ENCODE data around the gene BATF2. TPM values are rescaled to one million over a fixed set of nuclear protein-coding genes. Genes with fewer than 3 reads are reported as not detected.
"Not testable (repeated sequence)": the region's sequence is repeated elsewhere in the genome, so short reads cannot be mapped to it uniquely, and the experiment has no call there.

The BATF2 gene
- total RNA-seq, 1 experiment from 2014 or later = 1.6 TPM

DNA sequence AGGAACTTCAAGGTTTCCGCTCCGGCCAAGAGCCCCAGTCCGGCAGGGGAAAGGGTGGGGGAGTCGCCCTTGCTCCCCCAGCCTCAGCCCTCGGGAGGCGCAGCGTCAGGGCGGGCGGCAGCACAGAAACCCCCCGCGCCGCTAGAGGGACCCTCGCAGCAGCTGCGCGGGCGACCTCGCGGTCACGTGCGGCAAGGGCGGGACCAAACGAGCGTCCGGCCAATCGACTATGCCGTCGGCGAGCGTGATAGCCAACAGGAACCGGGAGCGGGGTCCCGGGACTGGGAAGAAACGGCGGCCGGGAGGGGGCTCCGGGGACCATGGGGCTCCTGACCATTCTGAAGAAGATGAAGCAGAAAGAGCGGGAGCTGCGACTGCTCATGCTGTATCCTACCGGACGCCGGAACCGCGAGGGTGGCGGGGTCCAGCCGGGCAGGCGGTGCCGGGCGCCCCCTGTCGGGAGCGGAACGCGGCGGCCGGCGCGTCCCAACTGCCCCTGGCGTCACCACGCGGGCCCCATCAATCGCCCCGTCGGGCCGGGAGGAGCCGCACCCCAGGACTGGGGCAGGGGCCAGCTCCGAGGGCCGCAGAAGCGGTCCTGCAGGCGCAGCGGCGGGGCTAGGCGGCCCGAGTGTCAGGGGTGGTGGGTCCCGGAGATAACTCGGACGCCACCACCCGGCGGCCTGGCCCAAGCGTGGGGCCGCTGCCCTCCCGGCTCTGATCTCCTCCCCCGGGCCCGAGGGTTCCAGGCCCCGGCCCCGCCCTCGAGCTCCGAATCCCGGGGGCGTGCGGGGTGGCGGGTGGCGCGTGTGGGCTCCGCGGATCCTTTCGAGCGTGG is 17.3 kb upstream of the BATF2 start, which contains the start of gene ARL2:
TSS of gene ARL2 (plus strand) at position 273 of the 838 bp plus-strand sequence. CDS start at position 321, 48 bp downstream.
- DNase-seq (ENCODE audit: low spot score) = peak; percentile 91

DNA sequence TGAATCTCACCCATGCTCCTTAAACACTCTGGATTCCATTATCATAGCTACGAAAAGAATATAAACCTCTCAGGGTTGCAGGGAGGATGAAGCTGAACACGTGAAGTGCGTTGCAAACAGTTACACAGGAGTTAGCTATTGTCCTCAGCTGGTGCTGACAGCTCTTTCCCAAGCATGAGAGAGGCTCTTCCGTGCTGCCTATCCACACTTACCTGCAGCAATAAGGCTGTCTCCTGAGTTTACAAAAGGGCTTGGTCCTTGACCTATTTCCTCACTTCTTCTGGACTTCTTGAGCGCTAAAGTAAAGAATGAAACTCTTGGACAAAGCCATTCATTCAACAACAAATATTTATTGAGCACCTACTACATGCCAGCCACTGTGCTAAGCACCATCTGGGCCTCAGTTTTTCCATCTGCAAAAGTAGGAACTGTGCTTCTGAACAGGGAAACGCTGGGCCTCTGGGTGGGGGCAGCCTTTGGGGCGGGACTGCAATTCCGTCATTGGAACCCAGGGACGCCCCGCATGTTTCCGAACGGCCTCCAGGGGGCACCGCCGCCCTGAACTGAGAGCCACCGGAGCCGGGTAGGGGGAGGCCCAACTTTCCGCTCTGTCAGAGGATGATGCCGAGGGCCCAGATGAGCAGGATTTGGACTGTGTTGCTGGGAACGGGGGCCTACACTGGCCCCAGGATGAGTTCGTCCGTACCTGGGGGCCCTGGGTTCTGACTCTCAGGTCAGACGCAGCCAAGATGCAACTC is 16.5 kb upstream of the BATF2 start:
- DNase-seq (ENCODE audit: low spot score) = peak; percentile 94

DNA sequence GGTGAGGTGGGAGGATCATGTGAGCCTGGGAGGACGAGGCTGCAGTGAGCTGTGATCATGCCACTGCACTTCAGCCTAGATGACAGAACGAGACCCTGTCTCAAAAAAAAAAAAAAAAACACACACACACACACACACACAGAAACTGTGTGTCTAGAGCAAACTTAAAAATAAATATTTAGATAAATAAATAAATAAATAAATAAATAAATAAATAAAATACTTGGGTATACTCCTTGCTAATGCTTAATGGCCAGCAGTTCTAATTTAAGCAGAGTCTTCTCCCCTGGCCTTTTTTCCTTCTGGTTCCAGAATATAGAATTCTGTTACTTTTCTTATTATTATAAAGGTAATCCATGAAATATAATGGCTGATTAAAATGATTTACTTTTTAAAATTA is 12.1 kb upstream of the BATF2 start:
- no peak for DNase-seq (ENCODE audit: low spot score)

DNA sequence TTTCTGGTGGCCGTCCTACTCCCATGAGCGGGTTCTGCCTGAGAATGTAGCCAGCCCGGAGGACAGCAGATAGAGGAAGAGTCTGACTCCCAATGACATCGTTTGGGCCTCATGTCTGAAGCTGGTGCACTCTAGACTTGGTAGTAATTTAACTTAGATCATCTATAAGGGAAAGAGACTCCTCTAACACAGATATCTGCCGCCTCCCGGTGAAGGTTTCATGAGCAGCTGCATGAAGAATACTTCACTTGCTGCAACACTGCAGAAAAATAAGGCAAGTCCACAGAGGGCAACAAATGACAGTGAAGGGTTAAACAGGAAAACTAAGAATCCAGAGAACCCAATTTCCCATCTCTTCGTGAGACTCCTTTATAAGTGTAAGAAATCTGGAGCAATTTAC is 11.2 kb upstream of the BATF2 start:
- no peak for DNase-seq (ENCODE audit: low spot score)

DNA sequence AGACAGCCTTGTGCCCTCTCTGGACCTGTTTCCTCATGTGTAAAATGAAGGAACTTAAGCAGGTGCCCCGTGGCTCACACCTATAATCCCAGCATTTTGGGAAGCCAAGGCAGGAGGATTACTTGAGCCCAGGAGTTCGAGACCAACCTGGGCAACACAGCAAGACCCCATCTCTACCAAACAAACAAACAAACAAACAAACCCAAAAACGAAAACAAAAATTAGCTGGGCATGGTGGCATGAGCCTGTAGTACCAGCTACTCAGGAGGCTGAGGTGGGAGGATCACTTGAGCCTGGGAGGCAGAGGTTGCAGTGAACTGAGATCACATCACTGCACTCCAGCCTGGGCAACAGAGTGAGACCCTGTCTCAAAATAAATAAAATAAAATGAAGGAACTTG is 7.2 kb upstream of the BATF2 start:
- DNase-seq (ENCODE audit: low spot score) = not testable (repeated sequence)

DNA sequence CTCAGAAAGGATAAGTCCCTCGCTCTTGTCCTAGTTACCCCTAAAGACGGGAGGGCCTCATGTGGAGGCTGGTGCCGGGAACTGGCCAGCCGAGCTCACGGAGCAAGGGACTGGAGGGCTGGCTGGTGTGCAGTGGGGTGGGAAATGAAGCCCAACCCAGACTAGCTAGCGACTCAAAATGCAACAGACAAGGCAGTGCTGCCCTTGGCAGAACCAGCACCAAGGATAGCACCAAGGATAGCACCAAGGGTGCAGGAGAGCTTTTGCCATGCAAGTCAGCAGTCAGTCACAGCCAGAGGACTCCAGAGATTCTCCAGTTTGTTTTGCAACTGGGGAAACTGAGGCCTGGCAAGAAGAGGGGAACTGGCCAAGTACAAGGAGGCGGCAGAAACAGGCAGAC is 6.5 kb upstream of the BATF2 start:
- no peak for DNase-seq (ENCODE audit: low spot score)

DNA sequence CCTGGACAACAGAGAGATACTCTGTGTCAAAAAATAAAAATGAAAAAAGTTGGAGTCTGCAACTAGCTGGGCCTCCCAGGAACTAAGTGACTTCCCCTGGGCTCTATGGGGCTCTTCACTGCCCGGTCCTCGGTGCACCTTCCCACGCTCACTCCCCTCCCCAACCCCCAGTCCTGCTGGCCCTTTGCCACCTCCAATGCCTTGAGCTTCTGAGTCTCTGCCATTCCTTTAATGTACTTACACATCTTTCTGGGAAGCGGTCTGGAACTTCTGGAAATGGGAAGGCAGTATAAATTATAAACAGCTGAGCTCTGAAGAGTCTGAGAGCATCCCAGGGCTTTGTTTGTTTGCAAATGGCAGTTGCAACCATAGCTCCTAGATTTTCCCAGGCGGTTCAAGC is 5.9 kb upstream of the BATF2 start:
- DNase-seq (ENCODE audit: low spot score) = no peak

DNA sequence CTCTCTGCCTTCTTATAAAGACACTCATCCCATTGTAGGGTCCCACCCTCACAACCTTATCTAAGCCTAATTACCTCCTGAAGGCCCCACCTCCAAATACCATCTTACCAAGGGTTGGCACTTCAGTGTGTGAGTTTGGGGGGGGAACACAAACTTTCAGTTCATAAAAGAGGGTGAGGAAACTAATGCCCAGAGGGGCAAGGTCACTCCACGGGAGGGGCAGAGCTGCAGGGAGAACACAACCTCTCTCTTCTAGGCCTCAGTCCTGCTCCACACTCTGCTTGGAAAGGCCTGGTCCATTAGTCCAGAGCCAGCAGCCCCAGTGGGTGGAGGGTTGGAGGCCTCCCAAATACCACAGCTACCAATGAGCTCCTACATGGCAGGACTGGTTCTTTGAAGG is 2.7 kb upstream of the BATF2 start:
- no peak for DNase-seq (ENCODE audit: low spot score)

DNA sequence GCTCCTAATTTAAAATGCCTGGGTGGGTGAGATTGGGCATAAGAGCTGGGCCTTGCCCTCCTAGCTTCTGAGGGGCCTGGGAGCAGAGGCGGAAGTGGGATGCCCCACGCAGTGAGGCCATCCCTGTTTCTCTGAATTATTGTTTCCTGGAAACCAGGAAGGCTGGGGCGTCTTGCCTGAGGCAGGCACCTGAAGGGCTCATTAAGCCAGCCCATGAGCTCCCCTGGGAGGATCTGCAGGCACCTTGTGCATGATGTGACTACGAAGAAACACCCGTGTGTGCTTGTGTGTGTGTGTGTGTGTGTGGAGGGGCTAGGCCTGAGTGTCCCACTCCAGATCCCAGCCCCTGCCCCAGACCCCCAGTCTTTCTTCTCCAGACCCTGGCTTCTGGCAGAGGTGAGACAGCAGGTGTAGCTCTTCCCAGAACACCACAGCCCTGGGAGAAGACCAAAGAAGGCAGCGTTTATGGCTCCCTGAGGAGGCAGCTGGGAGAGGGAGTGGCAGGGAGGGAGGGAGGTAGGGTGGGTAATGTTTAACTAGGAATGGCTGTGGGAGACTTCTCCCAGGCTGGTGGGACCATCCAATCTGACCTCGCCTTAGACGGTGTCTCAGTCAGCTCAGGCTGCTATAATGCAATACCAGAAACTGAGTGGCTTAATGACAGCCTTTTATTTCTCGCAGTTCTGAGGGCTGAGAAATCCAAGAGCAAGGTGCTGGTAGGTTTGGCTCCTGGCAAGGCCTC is 2.1 kb upstream of the BATF2 start:
- DNase-seq (ENCODE audit: low spot score) = peak; percentile 68

DNA sequence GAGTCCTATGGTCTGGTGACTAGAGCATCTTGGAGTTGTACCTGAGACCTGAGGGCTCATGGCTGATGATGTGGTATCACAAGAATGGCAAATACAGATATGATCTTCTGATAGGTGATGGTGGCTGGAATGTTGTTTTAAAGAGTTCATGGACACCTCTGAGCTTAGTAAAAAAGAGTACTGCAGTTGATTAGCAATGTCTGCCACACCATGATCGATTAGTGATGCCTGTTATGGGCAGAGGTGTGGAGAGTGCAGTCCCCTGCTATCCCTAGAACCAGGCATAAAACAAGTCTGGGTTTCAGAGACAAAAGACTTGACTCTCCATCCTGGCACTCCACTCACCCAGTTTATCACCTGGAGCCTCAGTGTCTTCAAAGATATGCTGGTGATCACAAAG is 1.4 kb upstream of the BATF2 start:
- DNase-seq (ENCODE audit: low spot score) = peak; percentile 38

DNA sequence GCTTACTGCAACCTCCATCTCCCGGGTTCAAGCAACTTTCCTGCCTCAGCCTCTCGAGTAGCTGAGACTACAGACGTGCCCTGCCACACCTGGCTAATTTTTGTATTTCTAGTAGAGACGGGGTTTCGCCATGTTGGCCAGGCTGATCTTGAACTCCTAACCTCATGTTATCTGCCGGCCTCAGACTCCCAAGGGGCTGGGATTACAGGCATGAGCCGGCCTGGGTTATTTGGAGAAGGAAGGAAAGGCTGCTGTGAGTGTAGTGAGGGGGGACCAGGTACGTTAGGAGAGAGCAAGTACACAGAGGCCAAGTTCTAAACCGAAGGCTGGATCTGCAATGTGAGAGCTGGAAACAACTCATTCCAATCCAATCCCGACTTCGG is 453 bp downstream of the BATF2 start:
- no peak for DNase-seq (ENCODE audit: low spot score)

DNA sequence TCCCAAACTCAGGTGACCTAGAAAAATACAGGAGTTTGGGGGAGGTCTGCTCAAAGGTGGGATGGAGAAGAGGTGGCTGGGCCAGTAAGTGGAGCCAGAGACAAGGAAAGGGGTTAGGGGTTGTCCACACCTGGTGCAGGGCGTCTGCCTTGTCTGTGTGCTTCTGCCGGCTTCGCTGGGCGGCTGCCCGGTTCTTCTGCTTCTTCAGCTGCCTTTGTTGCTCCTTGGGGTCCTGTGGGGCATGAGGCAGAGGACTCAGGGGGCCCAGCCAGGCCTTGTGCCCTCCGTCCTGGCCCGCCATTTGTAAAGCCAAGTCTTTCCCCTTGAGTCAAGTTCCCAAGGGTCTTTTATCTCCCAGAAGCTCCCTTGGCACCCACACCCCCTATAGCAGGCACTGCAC is 2.5 kb downstream of the BATF2 start:
- no peak for DNase-seq (ENCODE audit: low spot score)

DNA sequence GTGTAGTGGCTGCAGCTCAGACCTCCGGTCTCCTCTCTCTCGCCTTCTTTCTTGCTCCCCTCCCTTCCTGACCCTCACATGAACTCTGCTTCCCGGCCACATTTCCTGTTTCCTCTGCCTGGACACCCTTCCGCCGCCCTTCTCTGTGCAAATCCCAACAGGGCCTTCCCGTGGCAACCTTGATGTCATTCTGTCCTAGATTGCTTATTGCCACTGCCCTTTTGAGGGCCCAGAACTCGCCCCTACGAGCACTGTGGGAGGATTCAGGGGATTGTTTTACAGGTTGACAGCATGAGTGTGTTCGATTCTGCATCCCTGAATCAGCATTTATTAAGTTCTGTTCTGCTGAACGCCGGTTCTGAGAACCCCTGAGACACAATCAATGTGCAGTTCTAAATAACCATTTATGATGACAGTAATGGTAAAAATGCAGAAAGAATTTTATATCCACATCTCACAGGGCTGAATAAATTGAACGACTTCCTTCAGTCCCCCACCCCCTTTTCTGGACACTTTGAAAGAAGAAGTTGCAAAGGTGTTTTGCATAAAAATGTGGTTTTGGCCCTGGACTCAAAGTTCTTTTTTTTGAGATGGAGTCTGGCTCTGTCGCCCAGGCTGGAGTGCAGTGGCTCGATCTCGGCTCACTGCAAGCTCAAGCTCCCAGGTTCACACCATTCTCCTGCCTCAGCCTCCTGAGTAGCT is 6.4 kb downstream of the BATF2 start:
- DNase-seq (ENCODE audit: low spot score) = peak; percentile 76

DNA sequence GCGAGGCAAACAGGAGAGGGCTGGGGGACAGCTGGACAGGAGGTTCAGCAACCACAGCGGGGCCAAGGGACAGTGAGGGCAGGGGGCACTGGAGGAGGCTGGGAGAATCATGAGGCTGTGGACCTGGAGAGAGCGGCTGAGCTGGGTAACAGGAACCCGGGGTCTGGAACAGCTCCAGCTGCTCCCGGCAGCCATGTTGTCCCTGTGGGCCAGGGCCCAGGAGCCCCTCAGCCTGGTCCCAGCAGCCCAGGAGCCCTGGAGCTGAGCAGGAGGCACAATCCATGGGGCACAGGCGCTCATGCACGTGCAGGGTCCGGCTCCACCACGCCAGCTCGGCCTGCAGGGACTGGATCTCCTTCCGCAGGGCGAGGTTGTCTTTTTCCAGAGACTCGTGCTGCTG is 7.4 kb downstream of the BATF2 start:
- no peak for DNase-seq (ENCODE audit: low spot score)

DNA sequence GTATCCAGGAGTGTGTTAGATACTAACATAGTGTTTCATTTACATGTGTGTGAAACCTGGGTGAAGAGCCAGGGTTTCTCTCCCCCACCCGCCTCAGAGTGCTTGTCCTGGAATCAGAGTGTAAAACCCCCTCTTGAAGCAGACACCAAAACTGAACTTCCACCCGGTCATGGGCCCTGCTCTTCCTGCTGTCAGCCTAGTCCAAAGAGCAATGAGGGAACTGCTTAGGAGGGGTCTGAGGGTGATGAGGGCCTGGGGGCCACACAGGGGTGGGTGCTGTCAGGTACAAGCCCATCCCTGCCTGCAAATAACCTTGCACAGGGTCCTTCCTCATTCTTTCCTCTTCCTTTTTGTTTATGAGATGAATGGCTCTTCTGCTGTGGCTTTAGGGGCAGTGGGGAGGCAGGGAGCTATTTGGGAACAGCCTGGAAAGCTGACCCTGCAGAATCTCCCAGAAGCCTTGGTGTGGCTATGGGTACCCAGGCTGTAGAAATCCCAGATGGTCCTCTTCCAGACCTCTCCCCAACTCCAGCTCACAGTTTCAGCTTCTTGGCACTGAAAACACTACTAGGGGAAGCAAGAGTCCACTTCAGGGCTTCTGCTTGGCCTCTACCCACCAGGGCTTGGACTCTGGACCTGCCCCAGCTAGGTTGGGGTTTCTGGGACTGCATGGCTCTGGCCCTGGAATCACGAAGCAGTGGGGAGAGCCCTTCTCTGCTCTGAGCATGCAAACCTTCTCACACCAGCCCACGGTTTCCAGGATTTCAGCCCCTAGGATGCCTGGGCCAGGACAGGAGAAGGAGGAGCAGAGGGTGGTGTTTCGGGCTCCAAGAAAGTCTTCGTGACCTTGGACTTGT is 8.5 kb downstream of the BATF2 start:
- DNase-seq (ENCODE audit: low spot score) = no peak

DNA sequence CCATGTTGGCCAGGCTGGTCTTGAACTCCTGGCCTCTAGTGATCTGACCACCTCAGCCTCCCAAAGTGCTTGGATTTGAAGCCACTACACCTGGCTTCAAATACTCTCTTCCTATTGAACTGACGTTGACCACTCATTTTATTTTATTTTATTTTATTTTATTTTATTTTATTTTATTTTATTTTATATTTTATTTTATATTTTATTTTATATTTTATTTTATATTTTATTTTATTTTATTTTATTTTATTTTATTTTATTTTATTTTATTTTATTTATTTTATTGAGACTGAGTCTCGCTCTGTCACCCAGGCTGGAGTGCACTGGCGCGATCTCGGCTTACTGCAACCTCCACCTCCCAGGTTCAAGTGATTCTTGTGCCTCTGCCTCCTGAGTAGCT is 13.4 kb downstream of the BATF2 start:
- DNase-seq (ENCODE audit: low spot score) = not testable (repeated sequence)

DNA sequence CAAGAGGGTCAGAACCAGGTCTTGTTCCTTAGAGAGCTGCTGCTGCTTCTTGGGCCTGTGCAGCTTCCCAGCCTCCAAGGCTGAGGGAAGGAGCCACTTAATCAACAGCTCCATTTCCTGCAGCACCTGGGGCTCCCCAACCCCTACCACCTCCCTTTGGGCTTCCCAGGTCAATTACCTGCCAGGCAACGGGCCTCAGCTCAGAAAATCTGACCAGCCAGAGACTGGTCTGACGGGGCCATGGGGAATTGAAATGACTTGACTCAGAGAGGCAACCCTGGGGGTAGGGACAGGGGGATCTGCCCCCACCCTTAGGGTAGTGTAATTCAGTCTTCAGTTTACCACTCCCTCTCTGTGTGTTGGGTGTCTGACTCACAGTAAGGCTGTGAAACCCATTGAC is 20.1 kb downstream of the BATF2 start:
- DNase-seq (ENCODE audit: low spot score) = no peak

DNA sequence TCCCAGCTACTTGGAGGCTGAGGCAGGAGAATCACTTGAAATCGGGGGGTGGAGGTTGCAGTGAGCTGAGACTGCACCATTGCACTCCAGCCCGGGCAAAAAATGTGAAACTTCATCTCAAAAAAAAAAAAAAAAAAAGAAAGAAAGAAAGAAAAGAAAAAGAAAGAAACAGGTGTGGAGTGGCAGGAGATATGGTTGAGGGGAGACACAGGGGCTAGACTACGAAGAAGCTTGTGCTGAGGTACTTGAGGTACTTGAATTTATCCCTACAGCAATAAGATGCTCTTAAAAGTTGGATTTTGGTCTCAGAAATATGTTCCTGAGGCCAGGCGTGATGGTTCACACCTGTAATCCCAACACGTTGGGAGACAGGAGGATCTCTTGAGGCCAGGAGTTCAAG is 22.6 kb downstream of the BATF2 start:
- DNase-seq (ENCODE audit: low spot score) = no peak

DNA sequence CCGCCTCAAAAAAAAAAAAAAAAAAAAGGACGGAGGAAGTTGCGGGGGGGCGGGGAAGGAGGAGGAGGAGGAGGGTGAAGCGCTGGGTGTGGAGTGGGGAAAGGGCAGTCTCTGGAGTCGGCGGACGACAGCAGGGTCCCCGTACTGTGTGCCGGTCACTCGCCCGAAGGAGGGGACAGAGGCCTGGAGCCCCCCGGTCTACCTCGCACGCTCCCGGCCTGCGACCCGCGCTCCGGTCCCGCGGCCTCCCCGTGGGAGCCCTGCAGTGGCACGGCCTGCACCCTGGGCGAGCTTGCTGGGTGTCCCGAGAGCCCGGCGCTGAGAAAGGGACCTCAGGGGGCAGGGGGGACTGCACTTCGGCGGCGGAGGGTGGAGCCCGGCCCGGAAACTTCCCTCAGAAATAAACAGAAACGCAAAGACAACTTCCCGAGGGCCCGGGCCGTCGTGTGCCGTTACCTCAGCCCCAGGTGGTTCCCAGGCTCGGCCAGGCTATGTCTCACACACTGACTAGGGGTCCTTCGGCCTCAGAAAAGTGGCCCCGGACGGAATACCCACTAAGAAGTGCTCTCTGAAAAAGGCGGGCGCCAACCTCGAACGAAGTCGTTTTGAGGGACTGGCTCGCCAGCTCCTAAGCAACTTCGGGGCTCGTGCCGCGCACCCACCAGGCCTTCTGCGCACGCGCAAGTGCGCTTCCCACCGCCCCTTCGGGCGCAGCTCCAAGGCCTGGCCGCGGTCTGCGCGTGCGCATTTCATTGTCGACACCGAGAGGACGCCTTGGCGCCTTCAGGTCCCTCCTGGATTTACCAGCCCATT is 25.1 kb downstream of the BATF2 start, which contains the start of gene MAJIN:
TSS of gene MAJIN (minus strand) at position 688 of the 813 bp plus-strand sequence. CDS start 12,703 bp downstream, outside the sequence.
- DNase-seq (ENCODE audit: low spot score) = no peak

DNA sequence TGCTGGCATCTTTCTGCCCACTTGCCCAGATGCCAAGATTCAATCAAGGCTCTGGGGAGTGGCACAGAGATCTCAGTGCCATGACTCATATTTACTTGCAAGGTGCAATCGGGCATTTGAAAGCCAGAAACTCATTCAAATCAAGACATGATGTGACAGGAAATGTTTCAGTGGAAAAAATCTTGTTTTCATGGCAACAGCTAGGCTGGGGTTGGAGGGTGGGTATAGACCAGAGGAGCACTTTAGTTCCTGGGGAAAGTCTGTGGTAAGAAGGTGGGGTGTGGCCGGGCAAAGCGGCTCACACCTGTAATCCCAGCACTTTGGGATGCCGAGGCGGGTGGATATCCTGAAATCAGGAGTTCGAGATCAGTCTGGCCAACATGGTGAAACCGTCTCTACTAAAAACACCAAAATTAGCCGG is 26.0 kb downstream of the BATF2 start:
- no peak for DNase-seq (ENCODE audit: low spot score)
